ENCODE data around the gene SUSD1. TPM values are rescaled to one million over a fixed set of nuclear protein-coding genes. Genes with fewer than 3 reads are reported as not detected.

The SUSD1 gene
- total RNA-seq (10 to 100 TPM in 1 of 2 donors, 1 to 10 TPM in 1; 3.3 to 19.0 TPM), polyA plus RNA-seq (1 to 10 TPM; 1.2 to 3.1 TPM)

- Histone ChIP-seq H3K4me3 (ENCODE audit: low read depth in 1 of 3, low read length in 3 of 3) (peak within 1 kb of the TSS; percentile 42 to 82 (median 44)), H3K4me1 (ENCODE audit: control insufficient read depth in 4 of 4, insufficient read depth in 4 of 4, low read length in 3 of 4) (peaks cover 0 to 9% (median 2%) of the 10 kb centered on the region in 4 donors), H3K27me3 (ENCODE audit: control insufficient read depth in 4 of 4, insufficient read depth in 4 of 4, low read length in 3 of 4) (no peaks in the 10 kb centered on the region), H3K9ac (ENCODE audit: low read depth in 1 of 2, low read length in 2 of 2) (no peak within 1 kb of the TSS), H3K27ac (ENCODE audit: low read depth in 1 of 2, low read length in 2 of 2) (no peak within 1 kb of the TSS), H3K9me3 (ENCODE audit: control insufficient read depth in 4 of 4, low read length in 3 of 4) (no peaks in the 10 kb centered on the region), H3K36me3 (ENCODE audit: control insufficient read depth in 4 of 4, insufficient read depth in 3 of 4, low read depth in 1 of 4, low read length in 3 of 4) (no peaks in the 10 kb centered on the region)
- DNase-seq (ENCODE audit: low spot score), result peak; percentile 57
- 4% methylated on average over 88 of the region's 88 CpGs for WGBS
- TF ChIP-seq SP1 (IDR thresholded peaks at IDR 0.05), result no peak
- no peak for TF ChIP-seq YY1 (IDR thresholded peaks at IDR 0.05)
- TF ChIP-seq EGR1 (IDR thresholded peaks at IDR 0.05; ENCODE audit: low read depth in 2 of 2), result no peak
- no peak for TF ChIP-seq HNF4G (IDR thresholded peaks at IDR 0.05)
- no peak for TF ChIP-seq RAD21 (IDR thresholded peaks at IDR 0.05)
- TF ChIP-seq ZBTB33 (IDR thresholded peaks at IDR 0.05), result no peak
- no peak for TF ChIP-seq TAF1 (conservative IDR thresholded peaks at IDR 0.05)
- no peak for TF ChIP-seq CTCF (IDR thresholded peaks at IDR 0.05; ENCODE audit: low read depth, low read length, missing input control)
- TF ChIP-seq HNF4A (conservative IDR thresholded peaks at IDR 0.05), result no peak
- no peak for TF ChIP-seq ATF3 (IDR thresholded peaks at IDR 0.05)
- TF ChIP-seq MAX (IDR thresholded peaks at IDR 0.05), result no peak
- no peak for TF ChIP-seq FOXA2 (IDR thresholded peaks at IDR 0.05)
- no peak for TF ChIP-seq JUND (IDR thresholded peaks at IDR 0.05)
- TF ChIP-seq GABPA (IDR thresholded peaks at IDR 0.05 in 1 of 2, conservative IDR thresholded peaks at IDR 0.05 in 1 of 2), result no peak
- TF ChIP-seq REST (IDR thresholded peaks at IDR 0.05), result no peak
- TF ChIP-seq RXRA (IDR thresholded peaks at IDR 0.05), result no peak
- TF ChIP-seq NR2F2 (IDR thresholded peaks at IDR 0.05), result no peak
Observed at GRCh38 chr9:112174965-112175795, at the start of gene SUSD1. TSS of gene SUSD1 (minus strand) at chr9:112175297. CDS start at chr9:112175235, 62 bp downstream.

Data from liver (tissue), 9 donors.